ENCODE measurements around the gene CEP72.

The CEP72 gene

GRCh38 chr5:673161-673830 is 61.2 kb downstream of the CEP72 start:
- DNase-seq (ENCODE audit: low read depth), result no peak
- H3K4me3 ChIP-seq (ENCODE audit: low read depth, low read length), result no peak overlapping the region
- no peak for TF ChIP-seq CTCF (IDR thresholded peaks at IDR 0.05; ENCODE audit: low read depth, low read length)
- TF ChIP-seq, protein P1, sequence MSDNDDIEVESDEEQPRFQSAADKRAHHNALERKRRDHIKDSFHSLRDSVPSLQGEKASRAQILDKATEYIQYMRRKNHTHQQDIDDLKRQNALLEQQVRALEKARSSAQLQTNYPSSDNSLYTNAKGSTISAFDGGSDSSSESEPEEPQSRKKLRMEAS (IDR thresholded peaks at IDR 0.05; ENCODE audit: low read depth, low read length), result no peak
- no peak for TF ChIP-seq POLR2A (IDR thresholded peaks at IDR 0.05; ENCODE audit: extremely low read depth, insufficient read length)
- no peak for TF ChIP-seq MYC (IDR thresholded peaks at IDR 0.05; ENCODE audit: low read depth, low read length)

- H3K4me3 ChIP-seq (ENCODE audit: low read depth, low read length), result no peak overlapping the region
- peak; percentile 35 for DNase-seq (ENCODE audit: low read depth)
- TF ChIP-seq POLR2A (IDR thresholded peaks at IDR 0.05; ENCODE audit: extremely low read depth, insufficient read length), result peak; percentile 20
- TF ChIP-seq, protein P1 (IDR thresholded peaks at IDR 0.05; ENCODE audit: low read depth, low read length), result no peak
Observed at GRCh38 chr5:673831-674629, 61.9 kb downstream of the CEP72 start.

GRCh38 chr5:674630-675011 is 62.5 kb downstream of the CEP72 start:
- TF ChIP-seq, protein P1 (IDR thresholded peaks at IDR 0.05; ENCODE audit: low read depth, low read length), result no peak
- TF ChIP-seq CTCF (IDR thresholded peaks at IDR 0.05; ENCODE audit: low read depth, low read length) (no peak), POLR2A (IDR thresholded peaks at IDR 0.05; ENCODE audit: extremely low read depth, insufficient read length) (no peak), MYC (IDR thresholded peaks at IDR 0.05; ENCODE audit: low read depth, low read length) (no peak)
- DNase-seq (ENCODE audit: low read depth), result peak; percentile 69
- no peak overlapping the region for H3K4me3 ChIP-seq (ENCODE audit: low read depth, low read length)

GRCh38 chr5:675111-675870 is 63.2 kb downstream of the CEP72 start:
- TF ChIP-seq POLR2A (IDR thresholded peaks at IDR 0.05; ENCODE audit: extremely low read depth, insufficient read length) (no peak), CTCF (IDR thresholded peaks at IDR 0.05; ENCODE audit: low read depth, low read length) (no peak), MYC (IDR thresholded peaks at IDR 0.05; ENCODE audit: low read depth, low read length) (no peak)
- TF ChIP-seq, protein P1 (IDR thresholded peaks at IDR 0.05; ENCODE audit: low read depth, low read length), result no peak
- H3K4me3 ChIP-seq (ENCODE audit: low read depth, low read length), result no peak overlapping the region
- no peak for DNase-seq (ENCODE audit: low read depth)

DNA sequence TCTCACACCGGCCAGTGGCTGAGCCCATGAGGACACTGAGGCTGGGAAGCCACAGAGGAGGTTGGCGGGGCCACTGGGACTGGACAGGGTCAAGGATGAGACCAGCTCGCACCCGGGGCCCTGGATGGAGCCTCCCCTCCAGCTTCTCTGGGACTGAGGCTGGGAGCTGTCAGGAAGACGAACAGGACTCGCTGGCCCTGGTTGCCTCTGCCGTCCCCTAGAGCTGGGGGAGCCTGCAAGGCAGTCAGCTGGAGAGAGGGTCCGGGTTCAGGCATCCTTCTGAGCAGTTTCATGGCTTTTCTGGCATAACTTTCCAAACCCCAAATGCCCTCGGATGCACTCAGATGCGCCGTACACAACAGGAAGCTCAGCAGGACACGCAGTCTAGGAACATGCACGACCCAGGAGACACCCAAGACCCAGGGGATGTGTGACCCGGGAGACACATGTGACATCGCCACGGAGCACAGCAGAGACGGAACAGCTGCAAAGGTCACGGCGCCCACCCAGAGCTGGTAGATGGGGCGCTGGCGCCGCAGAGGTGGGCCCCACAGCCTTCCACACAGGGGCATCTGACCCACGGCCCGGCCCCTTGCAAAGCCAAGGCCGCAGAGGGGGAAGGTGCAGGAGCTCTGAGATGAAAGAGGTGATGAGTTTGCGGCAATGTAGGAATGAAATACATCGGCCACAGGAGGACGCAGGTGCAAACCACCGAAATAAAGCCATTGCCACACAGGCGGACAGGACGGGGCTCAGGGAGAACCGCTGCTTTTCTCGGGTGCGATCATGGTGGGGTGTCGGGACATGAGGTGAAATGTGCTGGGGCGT is 63.9 kb downstream of the CEP72 start:
- no peak overlapping the region for H3K4me3 ChIP-seq (ENCODE audit: low read depth, low read length)
- peak; percentile 35 for DNase-seq (ENCODE audit: low read depth)
- no peak for TF ChIP-seq MYC (IDR thresholded peaks at IDR 0.05; ENCODE audit: low read depth, low read length)
- TF ChIP-seq POLR2A (IDR thresholded peaks at IDR 0.05; ENCODE audit: extremely low read depth, insufficient read length), result no peak
- no peak for TF ChIP-seq CTCF (IDR thresholded peaks at IDR 0.05; ENCODE audit: low read depth, low read length)
- TF ChIP-seq, protein P1 (IDR thresholded peaks at IDR 0.05; ENCODE audit: low read depth, low read length), result no peak

Measured in NB4 (cell line).